ENCODE measurements around the gene SATL1.

GRCh38 chrX:85114776-85115175 is 128.8 kb downstream of the SATL1 start:
- TF ChIP-seq, protein P1, sequence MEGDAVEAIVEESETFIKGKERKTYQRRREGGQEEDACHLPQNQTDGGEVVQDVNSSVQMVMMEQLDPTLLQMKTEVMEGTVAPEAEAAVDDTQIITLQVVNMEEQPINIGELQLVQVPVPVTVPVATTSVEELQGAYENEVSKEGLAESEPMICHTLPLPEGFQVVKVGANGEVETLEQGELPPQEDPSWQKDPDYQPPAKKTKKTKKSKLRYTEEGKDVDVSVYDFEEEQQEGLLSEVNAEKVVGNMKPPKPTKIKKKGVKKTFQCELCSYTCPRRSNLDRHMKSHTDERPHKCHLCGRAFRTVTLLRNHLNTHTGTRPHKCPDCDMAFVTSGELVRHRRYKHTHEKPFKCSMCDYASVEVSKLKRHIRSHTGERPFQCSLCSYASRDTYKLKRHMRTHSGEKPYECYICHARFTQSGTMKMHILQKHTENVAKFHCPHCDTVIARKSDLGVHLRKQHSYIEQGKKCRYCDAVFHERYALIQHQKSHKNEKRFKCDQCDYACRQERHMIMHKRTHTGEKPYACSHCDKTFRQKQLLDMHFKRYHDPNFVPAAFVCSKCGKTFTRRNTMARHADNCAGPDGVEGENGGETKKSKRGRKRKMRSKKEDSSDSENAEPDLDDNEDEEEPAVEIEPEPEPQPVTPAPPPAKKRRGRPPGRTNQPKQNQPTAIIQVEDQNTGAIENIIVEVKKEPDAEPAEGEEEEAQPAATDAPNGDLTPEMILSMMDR (IDR thresholded peaks at IDR 0.05): no peak
- no peak for TF ChIP-seq POLR2AphosphoS5 (IDR thresholded peaks at IDR 0.05)
